GM19025 (cell line): ENCODE data around the gene KRT32.

Source experiments
- ATAC-seq: cut with Tn5 transposase; IDR thresholded peaks from one replicate; pipeline ENCODE4 v1.9.1; 2021; ENCODE audit warnings: mild to moderate bottlenecking, low read depth, moderate library complexity; ENCODE audit not compliant: unreplicated experiment

The KRT32 gene

DNA sequence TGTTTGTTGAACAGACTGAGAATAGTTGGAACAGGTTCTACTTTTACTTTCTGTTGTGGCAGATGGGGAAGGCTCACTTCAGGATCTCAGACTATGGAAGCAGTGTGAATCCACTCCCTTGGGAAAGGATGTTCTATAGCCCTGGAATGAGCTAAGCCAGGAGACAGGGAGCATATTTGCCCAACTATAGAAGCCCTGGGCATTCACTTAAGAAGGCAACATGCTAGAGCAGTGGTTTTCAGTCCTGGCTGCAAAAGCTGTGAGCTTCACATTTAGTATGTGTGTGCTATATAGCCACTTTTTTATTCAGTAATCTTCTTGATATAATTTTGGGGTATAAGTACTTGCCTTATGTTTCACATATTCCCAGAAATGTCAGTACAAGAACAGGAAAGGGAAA is 1.2 kb upstream of the KRT32 start:
- ATAC-seq: no peak

DNA sequence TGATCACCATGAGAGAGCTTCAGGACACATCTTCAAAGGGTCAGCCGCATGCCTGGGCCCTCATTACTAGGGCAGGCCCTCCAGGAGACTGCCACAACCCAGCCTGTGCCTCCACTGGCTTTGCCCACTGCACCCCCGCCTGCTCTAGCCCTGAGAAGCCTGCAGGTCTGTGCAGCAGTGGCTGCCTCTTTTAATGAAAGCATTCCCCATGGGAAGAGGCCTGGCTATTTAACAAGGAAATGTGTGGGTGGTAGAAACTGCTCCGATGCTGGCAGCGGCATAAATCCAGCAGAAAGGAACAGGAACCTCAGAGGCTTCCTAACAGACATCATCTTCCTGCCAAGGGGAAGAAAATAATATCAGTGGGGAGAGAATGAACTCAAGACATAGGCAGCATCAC is 375 bp upstream of the KRT32 start:
- no peak for ATAC-seq

DNA sequence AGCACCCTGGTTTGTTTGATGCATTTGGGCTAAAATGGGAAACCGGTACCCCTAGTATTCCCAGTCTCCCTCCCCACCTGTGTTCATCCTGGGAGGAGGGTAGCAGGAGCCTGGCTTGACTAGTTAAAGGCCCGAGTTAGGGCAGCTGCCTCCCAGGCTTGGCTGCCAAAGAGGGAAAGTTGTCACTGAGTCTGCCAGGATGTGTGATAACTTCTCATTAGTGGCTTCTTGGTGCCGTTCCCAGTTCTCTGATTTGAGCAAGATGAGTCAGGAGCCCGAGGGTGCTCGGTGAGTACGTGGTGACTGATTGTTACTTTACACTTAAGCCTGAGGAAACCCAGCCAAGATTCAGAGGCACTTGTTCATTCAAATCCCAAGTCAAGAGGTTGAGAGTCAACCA is 2.5 kb downstream of the KRT32 start:
- no peak for ATAC-seq

DNA sequence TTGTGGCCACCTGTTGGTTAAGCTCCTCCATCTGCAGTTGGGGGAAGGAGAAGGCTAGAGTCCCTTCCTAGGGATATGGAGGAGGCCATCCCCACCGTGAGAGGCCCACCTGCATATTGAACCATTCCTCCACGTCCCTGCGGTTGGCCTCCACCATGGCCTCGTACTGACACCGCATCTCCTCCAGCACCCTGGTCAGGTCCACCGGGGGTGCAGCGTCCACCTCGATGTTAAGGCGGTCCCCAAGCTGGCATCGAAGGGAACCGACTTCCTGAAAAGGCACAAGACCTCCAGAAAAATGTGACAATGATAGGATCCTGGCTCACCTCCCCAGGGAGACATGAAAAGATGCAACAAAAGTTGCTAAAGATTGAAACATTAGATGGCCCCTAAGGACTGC is 3.0 kb downstream of the KRT32 start:
- ATAC-seq: no peak

DNA sequence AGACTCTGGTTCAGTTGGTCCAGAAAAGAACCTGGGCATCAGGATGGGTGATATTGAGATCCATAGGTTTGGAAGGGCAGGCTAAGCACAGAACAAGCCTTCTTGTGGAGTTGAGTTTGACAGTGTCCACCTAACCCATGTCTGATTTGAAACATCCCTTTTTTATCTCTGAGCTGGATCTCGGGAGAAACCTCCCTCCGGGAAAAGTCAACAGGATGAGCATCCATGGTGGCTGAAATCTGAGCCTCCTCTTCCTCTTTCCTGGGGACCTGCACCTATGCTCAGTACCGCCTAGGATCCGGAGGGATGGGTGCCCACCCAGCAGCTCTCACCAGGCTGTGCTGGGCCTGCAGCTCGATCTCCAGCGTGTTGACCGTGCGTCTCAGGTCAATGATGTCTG is 3.4 kb downstream of the KRT32 start:
- no peak for ATAC-seq

DNA sequence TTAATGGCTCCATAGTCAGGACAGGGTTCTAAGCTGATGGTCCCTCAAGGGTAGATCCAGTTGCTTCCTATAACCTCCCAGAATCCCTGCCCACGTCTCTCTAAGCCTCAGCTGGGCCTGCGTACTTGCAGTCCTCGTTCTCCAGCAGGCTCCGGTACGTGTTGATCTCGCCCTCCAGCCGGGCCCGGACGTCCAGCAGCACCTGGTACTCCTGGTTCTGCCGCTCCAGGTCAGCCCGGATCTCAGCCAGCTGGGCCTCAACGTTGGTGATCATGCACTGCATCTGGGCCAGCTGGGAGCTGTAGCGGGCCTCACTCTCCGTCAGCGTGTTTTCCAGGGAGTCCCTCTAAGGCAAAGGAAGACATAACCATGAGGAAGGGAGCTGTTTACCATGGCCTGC is 4.5 kb downstream of the KRT32 start:
- no peak for ATAC-seq

DNA sequence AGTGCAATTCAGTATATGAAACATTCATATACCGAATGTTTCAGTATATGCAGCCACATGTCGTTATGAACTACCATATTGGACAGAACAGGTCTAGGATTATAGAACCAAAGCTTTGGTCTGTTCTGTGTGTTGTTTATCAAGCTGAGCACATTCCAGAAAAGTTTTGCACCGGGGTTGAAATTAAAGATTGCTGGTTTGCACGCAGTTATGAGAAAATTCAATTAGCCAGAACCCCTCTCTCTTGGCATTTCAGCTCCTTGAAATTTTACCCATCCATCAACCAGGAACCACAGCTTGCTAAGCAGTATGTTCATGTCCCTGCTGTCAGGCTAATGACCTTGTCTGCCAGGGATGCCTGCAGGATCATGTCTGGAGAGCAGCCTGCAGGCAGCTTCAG is 9.5 kb downstream of the KRT32 start:
- no peak for ATAC-seq

DNA sequence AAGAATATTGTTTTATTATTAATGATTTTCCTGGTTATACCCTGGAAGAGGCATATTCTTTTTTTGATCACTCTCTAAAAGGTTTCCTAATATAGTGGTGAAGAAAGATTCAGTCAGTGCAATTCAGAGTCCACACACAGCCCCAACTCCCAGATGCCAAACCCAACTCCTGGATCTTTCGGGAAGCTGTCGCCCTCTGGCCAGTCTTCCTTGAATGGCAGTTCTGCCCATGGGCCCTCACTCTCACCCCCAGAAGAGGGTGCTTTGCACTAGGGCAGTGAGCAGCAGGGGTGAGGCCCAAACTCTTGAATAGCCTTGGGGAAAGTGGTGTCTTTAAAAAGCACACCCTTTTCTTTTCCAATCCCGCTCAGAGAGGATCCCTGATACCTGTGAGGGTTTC is 11.0 kb downstream of the KRT32 start:
- no peak for ATAC-seq

DNA sequence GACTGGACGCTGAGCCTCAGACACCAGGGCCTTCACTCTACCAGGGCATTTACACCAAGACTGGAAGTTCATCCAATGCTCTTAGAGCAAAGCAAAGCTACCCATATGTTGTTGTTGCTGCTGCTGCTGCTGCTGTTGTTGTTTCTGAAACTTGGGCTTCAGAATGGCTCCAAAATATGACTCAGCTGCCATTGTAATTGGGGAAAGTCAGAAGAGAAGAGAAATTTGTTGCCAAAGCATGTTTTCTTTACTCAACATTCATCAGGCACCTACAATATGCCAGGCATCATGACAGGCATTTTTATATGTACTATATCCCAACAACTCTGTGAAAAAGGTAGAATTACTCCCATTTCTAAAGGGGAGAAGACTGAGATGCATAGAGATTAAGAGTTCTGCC is 11.9 kb downstream of the KRT32 start:
- ATAC-seq: no peak

DNA sequence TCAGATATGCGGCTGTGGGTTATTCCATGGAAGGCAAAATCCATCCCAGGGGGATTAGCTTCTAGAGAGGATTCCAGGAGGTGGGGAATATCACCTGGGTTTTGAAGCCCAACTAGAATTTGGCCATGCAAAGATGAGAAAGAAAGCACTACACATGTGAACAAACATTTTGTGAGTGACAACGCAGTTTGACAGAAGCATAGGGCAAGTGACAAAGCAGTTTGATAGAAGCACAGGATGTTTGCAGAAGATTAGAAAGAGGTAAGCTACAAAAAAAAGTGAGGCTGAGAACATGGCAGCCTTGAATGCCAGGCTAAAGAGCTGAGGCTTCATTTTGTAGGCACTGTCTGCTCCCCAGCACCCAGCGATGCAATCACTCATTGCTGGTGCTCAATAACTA is 14.1 kb downstream of the KRT32 start:
- ATAC-seq: no peak

DNA sequence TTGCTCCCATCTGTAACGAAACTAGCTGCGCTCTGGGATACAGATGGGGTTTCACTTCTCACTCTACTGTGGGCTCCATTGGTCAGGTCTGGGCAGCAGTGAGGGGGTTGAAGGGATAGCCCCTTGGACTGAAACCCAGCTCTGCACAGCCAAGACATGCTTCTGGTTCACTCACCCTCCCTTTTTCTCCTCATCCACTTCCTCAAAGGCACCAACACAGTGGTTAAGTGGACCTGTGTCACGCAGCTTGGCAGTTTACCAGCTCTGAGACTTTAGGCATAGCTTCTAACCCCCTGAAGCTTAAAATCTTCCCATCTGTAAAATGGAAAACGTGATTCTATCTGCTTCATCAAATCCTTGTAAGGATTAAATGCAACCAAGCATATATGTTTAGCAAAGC is 14.9 kb downstream of the KRT32 start:
- no peak for ATAC-seq

DNA sequence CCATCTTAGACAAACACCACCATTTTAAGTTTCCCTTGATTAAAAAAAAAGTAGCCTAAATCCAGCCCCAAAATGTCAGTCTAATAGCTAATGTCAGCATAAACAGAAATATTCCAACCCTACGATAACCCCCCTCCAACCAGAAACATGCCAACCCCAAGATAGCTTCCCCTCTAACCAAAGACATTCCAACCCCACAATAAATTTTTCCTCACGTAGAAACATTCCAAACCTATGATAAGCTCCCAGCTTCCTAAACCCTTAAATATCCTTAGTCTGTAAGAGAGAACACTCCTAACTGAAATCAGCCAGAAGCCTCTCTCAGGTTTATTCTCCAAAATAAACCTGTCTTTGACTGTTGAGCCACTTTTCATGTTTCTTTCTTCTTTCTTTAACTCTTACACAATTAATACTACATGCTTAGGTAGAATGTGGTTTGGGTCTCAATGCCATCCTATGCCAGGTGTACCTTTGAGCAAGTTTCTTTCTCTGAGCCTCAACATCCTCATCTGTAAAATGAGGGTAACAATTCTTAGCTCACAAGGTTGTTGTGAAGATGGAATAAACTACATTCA is 15.9 kb downstream of the KRT32 start:
- ATAC-seq: no peak

DNA sequence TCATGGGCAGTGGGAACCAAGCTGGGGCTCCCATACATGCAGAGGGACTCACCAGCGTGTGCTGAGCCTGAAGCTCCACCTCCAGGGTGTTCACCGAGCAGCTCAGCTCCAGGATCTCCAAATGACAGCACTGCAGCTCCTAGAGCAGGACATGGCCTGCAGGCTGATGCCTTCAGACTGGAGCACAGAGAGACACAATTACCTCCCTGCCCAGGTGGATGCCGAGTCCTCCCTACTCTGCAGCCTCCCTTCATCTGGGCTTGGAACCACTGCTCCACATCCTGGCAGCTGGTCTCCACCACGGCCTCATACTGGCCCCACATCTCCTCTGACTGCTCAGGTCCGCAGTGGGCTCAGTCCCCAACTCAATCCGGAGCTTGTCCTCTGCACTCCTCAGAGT is 18.2 kb downstream of the KRT32 start:
- ATAC-seq: no peak

DNA sequence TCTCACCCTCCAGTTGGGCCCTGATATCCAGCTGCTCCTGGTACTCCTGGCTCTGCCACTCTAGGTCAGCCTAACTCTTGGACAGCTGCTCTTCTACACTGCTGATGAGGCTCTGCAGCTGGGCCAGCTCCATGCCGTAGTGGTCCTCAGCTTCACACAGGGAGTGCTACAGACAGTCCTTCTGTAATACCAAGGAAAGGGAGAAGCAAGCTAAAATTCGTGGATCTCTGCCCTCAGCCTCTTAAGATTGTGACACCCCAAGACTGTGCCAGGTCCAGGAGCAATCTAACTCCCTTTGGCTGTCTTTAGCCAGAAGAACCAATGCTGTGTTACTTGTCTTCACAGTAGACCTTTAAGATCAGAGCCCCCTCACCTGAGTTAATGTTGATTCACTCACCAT is 18.7 kb downstream of the KRT32 start:
- no peak for ATAC-seq

DNA sequence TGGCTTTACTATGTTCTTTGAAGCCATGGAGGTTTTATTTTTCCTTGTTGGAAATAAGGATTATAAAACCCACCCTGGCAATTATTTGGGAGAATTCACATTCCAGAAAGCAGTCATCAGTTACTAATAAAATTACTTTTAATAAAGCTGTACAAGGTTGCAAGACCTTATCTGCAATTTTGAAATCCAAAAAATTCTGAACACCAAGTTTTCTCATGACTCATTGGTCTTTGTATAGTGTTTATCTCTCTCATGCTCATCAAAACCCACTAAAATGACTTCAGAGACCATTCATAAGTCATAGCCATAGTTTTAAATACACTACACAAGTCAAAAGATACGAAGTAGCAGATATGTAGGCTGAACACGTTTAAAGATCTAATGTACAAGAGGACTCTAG is 20.4 kb downstream of the KRT32 start:
- ATAC-seq: no peak

DNA sequence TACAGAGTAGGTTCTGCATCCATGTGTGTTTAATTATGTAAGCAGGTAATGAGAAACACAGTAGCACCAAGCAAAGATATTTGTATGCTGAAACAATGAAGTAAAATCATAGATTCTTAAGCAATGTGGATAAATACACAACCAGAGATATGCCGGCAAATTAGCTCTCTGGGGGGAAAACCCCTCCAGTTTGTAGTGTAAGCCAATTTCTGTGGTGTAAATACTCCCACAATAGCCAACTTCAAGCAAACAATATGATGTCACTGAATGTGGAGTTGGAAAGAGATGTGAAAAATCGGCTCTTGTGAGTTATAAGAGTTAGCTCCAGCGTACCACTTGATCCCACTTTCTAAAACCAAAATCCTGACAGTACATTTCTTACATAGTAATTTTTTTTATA is 22.5 kb downstream of the KRT32 start:
- ATAC-seq: no peak

DNA sequence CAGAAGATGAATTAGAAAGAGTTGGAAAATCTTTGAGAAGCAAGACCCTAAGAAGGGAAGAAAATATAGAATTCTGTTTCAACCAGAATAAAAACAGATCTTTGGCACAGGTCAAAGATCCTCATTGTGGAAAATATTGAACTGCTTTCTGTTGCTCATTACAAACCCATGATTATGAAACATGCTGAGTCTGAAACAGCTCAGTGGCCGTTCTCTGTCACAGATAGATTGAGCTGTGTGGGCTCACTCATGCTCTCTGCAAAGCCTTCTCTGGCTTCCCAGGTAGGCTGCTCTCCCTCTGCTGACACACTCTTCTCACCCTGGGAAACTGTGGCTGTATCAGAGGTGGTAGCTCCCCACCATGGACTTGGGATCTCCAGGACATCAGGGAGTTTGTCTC is 23.0 kb downstream of the KRT32 start:
- no peak for ATAC-seq

DNA sequence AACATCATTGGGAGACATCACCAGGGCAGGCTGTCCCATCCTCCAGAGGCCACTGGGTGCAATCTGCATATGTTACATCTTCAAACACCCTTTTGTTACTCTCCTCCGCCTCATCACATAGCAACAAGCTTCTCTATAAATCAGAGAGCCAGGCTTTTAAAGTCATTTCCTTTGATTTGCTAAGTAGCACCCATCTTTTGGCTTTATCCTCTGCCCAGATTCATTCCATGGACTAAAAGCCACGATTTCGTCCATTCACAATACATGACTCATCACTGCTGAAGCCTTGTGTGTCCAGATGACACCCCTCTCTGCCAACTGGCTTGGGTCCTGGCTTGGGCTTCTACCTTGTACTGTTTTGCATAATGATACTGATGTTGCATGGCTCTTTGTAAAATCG is 24.4 kb downstream of the KRT32 start:
- no peak for ATAC-seq

DNA sequence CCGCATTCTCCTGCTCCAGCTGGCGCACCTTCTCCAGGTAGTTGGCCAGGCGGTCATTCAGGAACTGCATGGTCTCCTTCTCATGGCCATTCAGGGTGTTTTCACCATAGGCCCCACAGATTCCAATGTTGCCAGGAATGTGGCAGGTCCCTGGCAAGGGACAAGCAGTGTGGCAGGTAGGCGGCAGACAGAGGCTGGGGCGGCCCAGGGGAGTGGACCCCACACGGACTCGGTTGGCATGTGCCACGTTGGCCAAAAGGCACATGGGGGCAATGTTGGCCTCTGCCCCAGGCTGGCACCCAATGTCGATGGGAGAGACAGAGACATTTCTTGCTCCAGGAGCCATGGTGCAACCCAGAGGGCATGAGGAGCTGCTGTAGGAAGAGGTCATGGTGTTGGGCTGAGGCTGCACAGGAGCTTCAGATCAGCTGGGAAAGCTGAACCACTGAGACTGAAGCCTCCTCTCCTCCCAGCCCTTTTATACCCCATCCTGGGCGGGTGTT is 26.6 kb downstream of the KRT32 start, which contains the start of gene KRT38:
Gene KRT38 (minus strand): TSS at position 453 of the 503 bp plus-strand sequence. CDS start 62 bp downstream, at position 391.
- ATAC-seq: no peak

DNA sequence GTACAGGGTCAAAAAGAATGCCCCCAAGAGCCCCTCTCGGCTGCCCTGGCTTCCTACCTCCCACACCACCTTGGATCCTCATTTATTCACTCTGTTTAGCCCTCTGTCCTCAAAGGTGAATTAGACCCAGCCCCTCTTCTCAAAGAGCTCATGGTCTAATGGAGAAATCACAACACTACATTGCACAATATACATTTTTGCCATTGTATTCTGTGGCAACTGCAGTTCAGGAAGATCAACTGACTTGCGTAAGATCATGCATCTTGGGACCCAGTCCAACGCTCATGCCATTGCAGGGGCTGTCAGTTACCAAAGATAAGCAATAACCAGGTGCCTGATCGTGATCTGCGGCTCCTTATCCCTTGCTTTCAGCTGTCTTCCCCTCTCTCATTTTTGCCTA is 27.8 kb downstream of the KRT32 start:
- no peak for ATAC-seq

DNA sequence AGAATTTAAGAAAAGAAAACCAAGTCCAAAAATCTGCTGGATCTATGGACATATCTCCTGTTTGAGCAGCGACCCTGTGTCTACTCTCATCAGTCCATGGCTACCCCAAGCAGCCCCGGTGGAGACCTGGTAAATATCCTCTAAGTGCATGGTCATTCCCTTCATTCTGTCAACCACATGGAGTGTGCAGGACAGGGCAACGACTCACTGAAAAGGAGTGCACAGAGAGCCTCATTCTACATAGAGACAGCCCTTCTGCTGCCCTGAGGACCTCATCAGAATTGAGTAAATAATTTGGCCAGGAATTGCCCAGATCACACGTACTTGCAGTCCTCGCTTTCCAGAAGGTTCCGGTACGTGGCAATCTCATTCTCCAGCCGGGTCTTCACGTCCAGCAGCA is 29.4 kb downstream of the KRT32 start:
- ATAC-seq: no peak

DNA sequence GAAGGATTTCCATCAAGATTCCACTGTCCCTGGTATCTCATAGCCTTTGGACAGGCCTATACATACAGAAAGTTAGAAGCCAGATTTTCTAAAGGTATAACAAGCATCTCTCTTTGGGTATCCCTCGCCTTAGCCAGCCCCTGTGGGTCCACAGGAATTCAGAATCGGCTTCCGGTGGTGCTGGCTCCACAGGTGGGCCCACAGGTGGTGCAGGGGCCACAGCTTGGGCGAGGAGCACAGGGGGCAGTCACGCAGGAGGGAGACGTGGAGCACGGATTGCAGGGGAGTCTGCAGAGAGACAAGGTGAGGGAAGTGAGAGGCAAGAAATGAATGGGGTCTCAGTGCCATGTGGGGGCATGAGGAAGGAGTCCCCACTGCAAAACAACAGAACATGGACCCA is 29.9 kb downstream of the KRT32 start:
- no peak for ATAC-seq

DNA sequence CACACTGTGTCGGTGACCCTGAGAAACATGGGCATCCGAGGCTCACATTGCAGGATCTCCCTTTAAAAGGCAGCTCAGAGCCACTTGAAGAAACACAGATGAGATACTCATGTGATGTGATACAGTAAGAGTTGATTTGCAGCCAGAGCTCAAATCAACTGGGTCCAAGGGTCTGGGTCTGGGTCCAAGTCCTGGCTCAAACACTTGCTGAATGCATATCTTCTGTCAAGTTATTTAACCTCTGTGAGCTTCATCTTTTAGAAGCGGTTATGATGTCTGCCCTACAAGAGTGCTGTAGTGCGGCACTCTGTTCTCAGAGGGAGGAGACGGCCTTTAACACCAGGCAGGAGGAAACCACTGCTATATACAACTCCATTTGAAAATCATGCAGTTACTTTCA is 32.8 kb downstream of the KRT32 start:
- no peak for ATAC-seq
